ENCODE data around the gene POLR1B. TPM values are rescaled to one million over a fixed set of nuclear protein-coding genes. Genes with fewer than 3 reads are reported as not detected.
"Not testable (repeated sequence)": the region's sequence is repeated elsewhere in the genome, so short reads cannot be mapped to it uniquely, and the experiment has no call there.

The POLR1B gene
- total RNA-seq, 1 experiment from 2014 or later, result 36.9 TPM

GRCh38 chr2:112528541-112528940, 13.7 kb upstream of the POLR1B start:
- DNase-seq, result no peak
- Mint-ChIP-seq H3K27me3 (ENCODE audit: unreplicated experiment) (no peaks in the 10 kb centered on the region), H3K4me1 (ENCODE audit: low read depth, unreplicated experiment) (no peaks in the 10 kb centered on the region), H3K9me3 (ENCODE audit: low read depth, unreplicated experiment) (no peaks in the 10 kb centered on the region), H3K36me3 (ENCODE audit: insufficient read depth, unreplicated experiment) (peaks cover 12% of the 10 kb centered on the region), H3K27ac (ENCODE audit: unreplicated experiment) (no peak overlapping the region), H3K4me3 (ENCODE audit: low read depth, unreplicated experiment) (no peak overlapping the region)
- BruUV-seq (replicated peaks), result no TSS peak
- intact Hi-C loops (cut with micrococcal nuclease; ENCODE audit: unreplicated experiment), result no loop called here
- CTCF ChIA-PET, result no interaction called here
- no peak for TF ChIP-seq CTCF (IDR thresholded peaks at IDR 0.05; ENCODE audit: unreplicated experiment)

GRCh38 chr2:112529757-112530156, 12.5 kb upstream of the POLR1B start:
- no peaks in the 10 kb centered on the region for H3K4me1 Mint-ChIP-seq (ENCODE audit: low read depth, unreplicated experiment)
- no TSS peak for BruUV-seq (replicated peaks)
- DNase-seq, result no peak
- no peak overlapping the region for H3K4me3 Mint-ChIP-seq (ENCODE audit: low read depth, unreplicated experiment)
- no peaks in the 10 kb centered on the region for H3K27me3 Mint-ChIP-seq (ENCODE audit: unreplicated experiment)
- no peak for TF ChIP-seq CTCF (IDR thresholded peaks at IDR 0.05; ENCODE audit: unreplicated experiment)
- intact Hi-C loops (cut with micrococcal nuclease; ENCODE audit: unreplicated experiment), result no loop called here
- no peaks in the 10 kb centered on the region for H3K9me3 Mint-ChIP-seq (ENCODE audit: low read depth, unreplicated experiment)
- H3K36me3 Mint-ChIP-seq (ENCODE audit: insufficient read depth, unreplicated experiment), result peaks cover 14% of the 10 kb centered on the region
- H3K27ac Mint-ChIP-seq (ENCODE audit: unreplicated experiment), result no peak overlapping the region
- CTCF ChIA-PET, result no interaction called here

GRCh38 chr2:112530728-112531127, 11.5 kb upstream of the POLR1B start:
- H3K4me3 Mint-ChIP-seq (ENCODE audit: low read depth, unreplicated experiment), result no peak overlapping the region
- no peaks in the 10 kb centered on the region for H3K4me1 Mint-ChIP-seq (ENCODE audit: low read depth, unreplicated experiment)
- no peaks in the 10 kb centered on the region for H3K9me3 Mint-ChIP-seq (ENCODE audit: low read depth, unreplicated experiment)
- CTCF ChIA-PET, result no interaction called here
- no peak overlapping the region for H3K27ac Mint-ChIP-seq (ENCODE audit: unreplicated experiment)
- no peaks in the 10 kb centered on the region for H3K27me3 Mint-ChIP-seq (ENCODE audit: unreplicated experiment)
- H3K36me3 Mint-ChIP-seq (ENCODE audit: insufficient read depth, unreplicated experiment), result peaks cover 14% of the 10 kb centered on the region
- BruUV-seq (replicated peaks), result no TSS peak
- no peak for DNase-seq
- TF ChIP-seq CTCF (IDR thresholded peaks at IDR 0.05; ENCODE audit: unreplicated experiment), result no peak
- intact Hi-C loops (cut with micrococcal nuclease; ENCODE audit: unreplicated experiment), result no loop called here

- Mint-ChIP-seq H3K27me3 (ENCODE audit: unreplicated experiment) (no peaks in the 10 kb centered on the region), H3K9me3 (ENCODE audit: low read depth, unreplicated experiment) (no peaks in the 10 kb centered on the region), H3K4me3 (ENCODE audit: low read depth, unreplicated experiment) (no peak overlapping the region), H3K4me1 (ENCODE audit: low read depth, unreplicated experiment) (no peaks in the 10 kb centered on the region), H3K36me3 (ENCODE audit: insufficient read depth, unreplicated experiment) (peaks cover 14% of the 10 kb centered on the region), H3K27ac (ENCODE audit: unreplicated experiment) (no peak overlapping the region)
- BruUV-seq (replicated peaks), result no TSS peak
- intact Hi-C loops (cut with micrococcal nuclease; ENCODE audit: unreplicated experiment), result no loop called here
- DNase-seq, result no peak
- CTCF ChIA-PET, result no interaction called here
- TF ChIP-seq CTCF (IDR thresholded peaks at IDR 0.05; ENCODE audit: unreplicated experiment), result no peak
Observed at GRCh38 chr2:112534826-112535225, 7.4 kb upstream of the POLR1B start.

GRCh38 chr2:112536665-112537064, 5.6 kb upstream of the POLR1B start:
- H3K36me3 Mint-ChIP-seq (ENCODE audit: insufficient read depth, unreplicated experiment); H3K4me1 Mint-ChIP-seq (ENCODE audit: low read depth, unreplicated experiment); H3K27me3 Mint-ChIP-seq (ENCODE audit: unreplicated experiment); CTCF ChIA-PET; H3K9me3 Mint-ChIP-seq (ENCODE audit: low read depth, unreplicated experiment); H3K4me3 Mint-ChIP-seq (ENCODE audit: low read depth, unreplicated experiment); H3K27ac Mint-ChIP-seq (ENCODE audit: unreplicated experiment); DNase-seq; BruUV-seq (replicated peaks); intact Hi-C loops (cut with micrococcal nuclease; ENCODE audit: unreplicated experiment): not testable (repeated sequence)
